ENCODE results near the gene OR52E2. TPM values are rescaled to one million over a fixed set of nuclear protein-coding genes. Genes with fewer than 3 reads are reported as not detected.

Gene OR52E2
- total RNA-seq, 4 donors from 2014 or later, result not detected

- TF ChIP-seq CTCF (IDR thresholded peaks at IDR 0.05; ENCODE audit: low read depth), result no peak
Measured at GRCh38 chr11:5021996-5022395, 37.4 kb downstream of the OR52E2 start.

GRCh38 chr11:5013012-5013411, 46.4 kb downstream of the OR52E2 start:
- no peak for TF ChIP-seq CTCF (IDR thresholded peaks at IDR 0.05; ENCODE audit: low read depth)

- TF ChIP-seq CTCF (IDR thresholded peaks at IDR 0.05; ENCODE audit: low read depth), result no peak
Measured at GRCh38 chr11:5011254-5011653, 48.2 kb downstream of the OR52E2 start.

Other genes with a start within 250 kb of the OR52E2 start
- gene OR51F2, start 238.3 kb downstream of the OR52E2 start, total RNA-seq, result not detected
- not detected for gene OR51S1, start 210.4 kb downstream of the OR52E2 start, total RNA-seq
- not detected for gene OR51T1, start 177.7 kb downstream of the OR52E2 start, total RNA-seq
- not detected for gene OR51A7, start 155.8 kb downstream of the OR52E2 start, total RNA-seq
- gene OR51G2, start 140.3 kb downstream of the OR52E2 start, total RNA-seq, result not detected
- gene OR51G1, start 135.3 kb downstream of the OR52E2 start, total RNA-seq, result not detected
- not detected for gene OR51A4, start 112.0 kb downstream of the OR52E2 start, total RNA-seq
- not detected for gene OR51A2, start 103.9 kb downstream of the OR52E2 start, total RNA-seq
- gene OR51L1, start 64.8 kb downstream of the OR52E2 start, total RNA-seq, result not detected
- not detected for gene OR52J3, start 13.1 kb downstream of the OR52E2 start, total RNA-seq
- gene OR52E1, start 9.9 kb upstream of the OR52E2 start, total RNA-seq, result not detected
- gene OR52A5, start 78.7 kb upstream of the OR52E2 start, total RNA-seq, result not detected
- not detected for gene OR52A1, start 95.1 kb upstream of the OR52E2 start, total RNA-seq
- not detected for gene OR51V1, start 141.1 kb upstream of the OR52E2 start, total RNA-seq
- 100 to 1,000 TPM in 2 of 4 donors, 10 to 100 TPM in 2; 22.2 to 687 (median 94.5) TPM for gene HBB, start 167.4 kb upstream of the OR52E2 start, total RNA-seq
- gene HBD, start 174.9 kb upstream of the OR52E2 start, total RNA-seq, result 1 to 10 TPM in 1 of 4 donors, not detected in 3; 4.4 TPM
- gene HBG1, start 190.2 kb upstream of the OR52E2 start, total RNA-seq, result not detected
- not detected for gene HBG2, start 195.2 kb upstream of the OR52E2 start, total RNA-seq
- gene HBE1, start 210.3 kb upstream of the OR52E2 start, total RNA-seq, result not detected
- not detected for gene OR51B4, start 242.3 kb upstream of the OR52E2 start, total RNA-seq

All from subcutaneous adipose tissue (tissue), 4 donors.